A673 (cell line): ENCODE results near the gene TMED9. TPM values are rescaled to one million over a fixed set of nuclear protein-coding genes. Genes with fewer than 3 reads are reported as not detected.

Source experiments
- BruUV-seq: library from RNA; stranded (reverse); fragments of 400-500 nt; replicated peaks from 2 replicates; lab custom pipeline; 2021; lab: Mats Ljungman, UMichigan
- CTCF ChIA-PET: fragments of 300-600 bp; sonication (Branson Sonifier 250); formaldehyde crosslinking; loops from one replicate; lab custom pipeline; 2022; ENCODE audit warnings: antibody characterized with exemption; lab: Charles Lee
- POLR2A ChIA-PET: fragments of 300-600 bp; sonication (Branson Sonifier 250); formaldehyde crosslinking; loops from one replicate; lab custom pipeline; 2022; ENCODE audit warnings: antibody characterized with exemption; ENCODE audit not compliant: low non-redundant PET; lab: Charles Lee
- DNase-seq: peaks from one replicate; pipeline ENCODE4 v3.0.0-alpha.2; 2015; ENCODE audit warnings: low spot score
- H3K27ac ChIP-seq: fragments of 200-600 bp; sonication (generic); 2 replicates; pipeline ENCODE4 v1.5.1; 2016; ENCODE audit warnings: mixed run types, low read depth, mild to moderate bottlenecking, mixed read lengths, antibody characterized with exemption, low read length; ENCODE audit not compliant: poor library complexity, severe bottlenecking
- H3K27me3 ChIP-seq: fragments of 200-600 bp; sonication (generic); replicated peaks from 2 replicates; pipeline ENCODE4 v1.6.1; 2017; ENCODE audit warnings: mixed run types, low read depth, mild to moderate bottlenecking, mixed read lengths, antibody characterized with exemption, low read length; ENCODE audit not compliant: insufficient read depth, poor library complexity
- H3K36me3 ChIP-seq: fragments of 200-600 bp; sonication (generic); 2 replicates; pipeline ENCODE4 v1.6.1; 2016; ENCODE audit warnings: mixed run types, mild to moderate bottlenecking, mixed read lengths, antibody characterized with exemption, low read length; ENCODE audit not compliant: insufficient read depth, poor library complexity, severe bottlenecking
- H3K4me1 ChIP-seq: fragments of 200-600 bp; sonication (generic); 2 replicates; pipeline ENCODE4 v1.6.1; 2017; ENCODE audit warnings: mixed run types, mild to moderate bottlenecking, mixed read lengths, antibody characterized with exemption, low read length; ENCODE audit not compliant: insufficient read depth, poor library complexity, severe bottlenecking
- H3K4me3 ChIP-seq: fragments of 200-600 bp; sonication (generic); 2 replicates; pipeline ENCODE4 v1.5.1; 2016; ENCODE audit warnings: low read depth, mixed run types, mild to moderate bottlenecking, mixed read lengths, low read length; ENCODE audit not compliant: poor library complexity, severe bottlenecking
- H3K9me3 ChIP-seq: fragments of 200-600 bp; sonication (generic); 2 replicates; pipeline ENCODE4 v1.6.1; 2016; ENCODE audit warnings: mixed run types, low read depth, mild to moderate bottlenecking, mixed read lengths, antibody characterized with exemption, low read length; ENCODE audit not compliant: poor library complexity, severe bottlenecking
- EZH2 ChIP-seq: fragments of 200-600 bp; sonication (generic); IDR thresholded peaks from 2 replicates; pipeline ENCODE4 v1.6.1; 2017; ENCODE audit warnings: borderline replicate concordance, low read depth, mild to moderate bottlenecking, mixed read lengths, antibody characterized with exemption, low read length; ENCODE audit not compliant: poor library complexity, severe bottlenecking
- intact Hi-C: fragments of 100-400 bp; cut with micrococcal nuclease; formaldehyde crosslinking; loops from one replicate; pipeline ENCODE4 v1.10.0; 2022; ENCODE audit not compliant: unreplicated experiment
- total RNA-seq: library from RNA; stranded (reverse); gene quantifications from 2 replicates; pipeline ENCODE4 v1.2.3, GENCODE V29; 2021
- TF ChIP-seq, protein P1 (sequence below): fragments of 300-800, 200-600 bp; sonication (generic); conservative IDR thresholded peaks from 2 replicates; pipeline ENCODE4 v1.5.1; 2017; ENCODE audit warnings: low read depth, mild to moderate bottlenecking, antibody characterized with exemption, low read length, moderate library complexity, mixed read lengths

Gene TMED9
- total RNA-seq, 1 experiment from 2014 or later, result 88.6 TPM

DNA sequence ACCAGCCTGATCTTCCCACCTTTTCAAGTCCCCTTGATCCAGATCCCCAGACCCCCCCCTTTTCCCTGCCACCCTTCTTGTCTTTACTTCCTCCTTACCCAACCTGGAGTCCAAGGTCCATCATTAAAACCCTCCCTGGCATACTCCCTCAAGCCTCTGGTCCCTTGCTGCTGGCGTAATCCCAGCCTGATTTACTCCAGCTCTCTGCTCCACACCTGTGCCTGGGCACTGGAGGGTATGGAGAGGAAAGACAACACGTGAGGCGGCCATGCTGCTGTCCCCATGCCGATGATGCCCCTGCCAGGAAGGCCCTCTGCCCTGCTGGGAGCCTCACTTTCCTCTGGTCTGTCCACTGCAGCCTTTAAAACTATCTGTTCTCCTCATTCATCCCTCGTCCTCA is 13.1 kb downstream of the TMED9 start:
- CTCF ChIA-PET, result no interaction called here
- intact Hi-C loops, result no loop called here
- Histone ChIP-seq H3K27ac (no peak overlapping the region), H3K4me1 (peaks cover 10% of the 10 kb centered on the region), H3K4me3 (no peak overlapping the region), H3K27me3 (no peaks in the 10 kb centered on the region), H3K9me3 (no peaks in the 10 kb centered on the region), H3K36me3 (no peaks in the 10 kb centered on the region)
- TF ChIP-seq, protein P1, sequence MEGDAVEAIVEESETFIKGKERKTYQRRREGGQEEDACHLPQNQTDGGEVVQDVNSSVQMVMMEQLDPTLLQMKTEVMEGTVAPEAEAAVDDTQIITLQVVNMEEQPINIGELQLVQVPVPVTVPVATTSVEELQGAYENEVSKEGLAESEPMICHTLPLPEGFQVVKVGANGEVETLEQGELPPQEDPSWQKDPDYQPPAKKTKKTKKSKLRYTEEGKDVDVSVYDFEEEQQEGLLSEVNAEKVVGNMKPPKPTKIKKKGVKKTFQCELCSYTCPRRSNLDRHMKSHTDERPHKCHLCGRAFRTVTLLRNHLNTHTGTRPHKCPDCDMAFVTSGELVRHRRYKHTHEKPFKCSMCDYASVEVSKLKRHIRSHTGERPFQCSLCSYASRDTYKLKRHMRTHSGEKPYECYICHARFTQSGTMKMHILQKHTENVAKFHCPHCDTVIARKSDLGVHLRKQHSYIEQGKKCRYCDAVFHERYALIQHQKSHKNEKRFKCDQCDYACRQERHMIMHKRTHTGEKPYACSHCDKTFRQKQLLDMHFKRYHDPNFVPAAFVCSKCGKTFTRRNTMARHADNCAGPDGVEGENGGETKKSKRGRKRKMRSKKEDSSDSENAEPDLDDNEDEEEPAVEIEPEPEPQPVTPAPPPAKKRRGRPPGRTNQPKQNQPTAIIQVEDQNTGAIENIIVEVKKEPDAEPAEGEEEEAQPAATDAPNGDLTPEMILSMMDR, result no peak
- no peak for TF ChIP-seq EZH2
- no peak for DNase-seq
- POLR2A ChIA-PET, result no interaction called here
- no TSS peak for BruUV-seq

DNA sequence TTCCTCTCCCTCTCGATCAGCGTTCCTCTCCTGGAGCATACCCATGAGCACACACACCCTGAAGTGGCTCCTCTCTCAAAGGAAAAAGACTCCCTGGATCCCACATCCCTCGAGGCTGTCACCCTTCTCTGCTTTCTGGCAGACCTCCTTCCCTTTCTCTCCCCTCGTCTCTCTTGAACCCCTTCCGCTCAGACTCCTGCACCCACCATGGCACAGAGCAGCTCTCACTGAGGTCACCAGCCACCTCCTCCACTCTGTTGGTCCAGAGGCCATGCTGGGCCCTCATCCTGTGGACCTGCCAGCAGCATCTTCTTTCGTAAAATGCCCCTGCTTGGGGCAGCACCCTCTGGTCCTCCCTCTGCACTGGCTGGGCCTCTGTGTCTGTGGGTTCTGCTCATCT is 13.7 kb downstream of the TMED9 start:
- Histone ChIP-seq H3K9me3 (no peaks in the 10 kb centered on the region), H3K27ac (no peak overlapping the region), H3K36me3 (no peaks in the 10 kb centered on the region), H3K27me3 (no peaks in the 10 kb centered on the region), H3K4me1 (peaks cover 9% of the 10 kb centered on the region), H3K4me3 (no peak overlapping the region)
- CTCF ChIA-PET, result no interaction called here
- BruUV-seq, result no TSS peak
- POLR2A ChIA-PET, result no interaction called here
- DNase-seq, result no peak
- intact Hi-C loops, result no loop called here
- TF ChIP-seq, protein P1, result no peak
- TF ChIP-seq EZH2, result no peak

DNA sequence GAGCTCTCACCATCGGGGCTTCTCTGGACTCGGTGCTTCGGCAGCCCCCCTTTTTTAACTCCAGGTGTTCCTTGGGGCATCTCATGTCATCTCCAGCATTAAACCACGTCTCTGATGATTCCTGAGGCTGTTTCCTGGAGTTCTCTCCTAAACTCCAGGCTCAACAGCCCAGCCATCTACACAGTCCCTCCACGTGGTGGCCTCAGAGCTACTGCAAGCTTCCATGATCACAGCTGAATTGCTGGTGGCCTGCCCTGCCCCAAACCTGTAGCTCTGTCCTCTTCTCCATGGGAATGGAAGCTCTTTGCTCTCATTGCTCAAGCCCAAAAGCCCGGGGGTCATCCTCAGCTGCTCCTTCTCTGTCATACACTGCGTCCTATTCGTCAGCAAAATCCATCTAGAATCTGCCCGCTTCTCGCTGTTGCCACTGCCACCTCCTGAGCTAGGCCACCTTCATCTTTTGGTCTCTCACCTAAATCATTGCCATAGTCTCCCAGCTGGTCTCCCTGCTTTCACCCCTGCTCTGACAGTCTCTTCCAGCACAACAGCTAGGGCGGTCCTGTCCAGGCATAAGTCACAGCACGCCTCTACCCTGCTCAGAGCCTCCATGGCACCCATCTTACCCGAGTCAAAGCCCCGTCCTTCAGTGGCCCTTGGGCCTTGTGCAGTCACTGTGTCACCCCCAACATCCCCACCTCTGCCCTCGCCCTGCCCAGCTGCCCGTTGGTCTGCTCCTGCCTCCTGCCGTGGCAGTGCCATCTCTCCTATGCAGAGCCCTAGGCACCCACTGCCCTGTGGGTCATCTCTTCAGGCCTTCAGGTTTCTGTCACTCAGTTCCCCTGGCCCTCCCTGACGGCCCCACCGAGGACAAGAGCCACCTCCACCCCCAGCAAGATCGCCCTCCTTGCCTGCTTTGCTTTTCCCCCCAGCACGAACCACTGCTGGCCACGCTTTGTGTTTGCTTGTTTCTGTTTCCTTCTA is 14.4 kb downstream of the TMED9 start:
- CTCF ChIA-PET, result no interaction called here
- POLR2A ChIA-PET, result no interaction called here
- no TSS peak for BruUV-seq
- intact Hi-C loops, result no loop called here
- Histone ChIP-seq H3K4me1 (peaks cover 4% of the 10 kb centered on the region), H3K4me3 (no peak overlapping the region), H3K27ac (no peak overlapping the region), H3K27me3 (no peaks in the 10 kb centered on the region), H3K36me3 (no peaks in the 10 kb centered on the region), H3K9me3 (no peaks in the 10 kb centered on the region)
- no peak for DNase-seq
- TF ChIP-seq, protein P1, result no peak
- no peak for TF ChIP-seq EZH2
